GF-D8 (cell line): ENCODE measurements around the gene PRPS2.

ENCODE experiments used
- DNase-seq: peaks from one replicate; lab custom pipeline; 2025; lab: John Stamatoyannopoulos, UW

Gene PRPS2

GRCh38 chrX:12814420-12814819, 23.2 kb downstream of the PRPS2 start:
- DNase-seq = no peak

GRCh38 chrX:12817528-12817927, 26.3 kb downstream of the PRPS2 start:
- DNase-seq = no peak

- no peak for DNase-seq
Observed at GRCh38 chrX:12819222-12819621, 28.0 kb downstream of the PRPS2 start.

- DNase-seq = no peak
Observed at GRCh38 chrX:12820737-12821136, 29.5 kb downstream of the PRPS2 start.

GRCh38 chrX:12824944-12825343, 33.7 kb downstream of the PRPS2 start:
- no peak for DNase-seq

GRCh38 chrX:12825801-12826200, 34.6 kb downstream of the PRPS2 start:
- no peak for DNase-seq

- no peak for DNase-seq
Observed at GRCh38 chrX:12843061-12843667, 52.0 kb downstream of the PRPS2 start.

- no peak for DNase-seq
Observed at GRCh38 chrX:12843668-12844279, 52.6 kb downstream of the PRPS2 start.

- no peak for DNase-seq
Observed at GRCh38 chrX:12844319-12844718, 53.1 kb downstream of the PRPS2 start.

GRCh38 chrX:12865359-12865758, 74.1 kb downstream of the PRPS2 start:
- DNase-seq = no peak

- DNase-seq = no peak
Observed at GRCh38 chrX:12866451-12867377, 75.5 kb downstream of the PRPS2 start, which contains the start of gene TLR7. Gene TLR7 (plus strand): TSS chrX:12867072. CDS start chrX:12867579, 507 bp downstream.

GRCh38 chrX:12867685-12868084, 76.5 kb downstream of the PRPS2 start:
- DNase-seq = no peak

- DNase-seq = no peak
Observed at GRCh38 chrX:12868747-12869146, 77.5 kb downstream of the PRPS2 start.

GRCh38 chrX:12871257-12871656, 80.0 kb downstream of the PRPS2 start:
- DNase-seq = no peak

GRCh38 chrX:12872741-12873140, 81.5 kb downstream of the PRPS2 start:
- no peak for DNase-seq
